ENCODE measurements around the gene NR2F1.
A peak's percentile ranks its signal among the peaks of the same experiment; 100 is the strongest.

Gene NR2F1

DNA sequence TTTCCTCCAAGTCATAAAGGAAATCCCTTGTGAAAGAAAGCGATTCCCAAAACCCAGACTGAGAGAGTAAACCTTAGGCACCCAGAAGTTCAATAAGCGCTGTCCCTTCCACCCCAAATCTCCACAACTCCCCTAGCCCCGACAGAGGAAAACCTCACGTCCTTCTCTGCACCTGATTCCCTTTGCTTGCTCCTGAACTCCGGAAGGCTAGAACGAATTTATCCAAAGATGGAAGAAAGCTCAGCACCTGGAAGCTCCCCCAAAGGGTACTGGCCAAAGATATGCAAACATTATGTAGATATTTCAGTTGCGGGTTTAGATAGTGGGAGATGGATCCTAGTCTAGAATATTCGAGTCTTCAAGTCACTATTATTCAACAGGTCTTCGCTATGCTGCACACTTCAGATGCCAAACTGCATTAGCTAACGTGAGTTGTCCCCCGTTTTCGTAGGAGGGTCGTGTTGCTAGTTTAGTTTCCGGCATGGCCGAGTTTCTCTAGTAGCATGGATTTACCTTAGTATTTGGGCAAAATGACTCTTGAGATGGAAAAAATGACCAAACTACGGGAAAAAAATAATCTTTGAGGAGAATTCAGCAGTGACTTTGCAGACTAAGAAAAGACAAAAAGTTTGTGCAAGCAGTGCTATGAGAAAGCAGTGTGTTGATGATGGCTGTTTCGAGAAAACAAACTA lies 27.7 kb downstream of the NR2F1 start:
- TF ChIP-seq, protein P1, sequence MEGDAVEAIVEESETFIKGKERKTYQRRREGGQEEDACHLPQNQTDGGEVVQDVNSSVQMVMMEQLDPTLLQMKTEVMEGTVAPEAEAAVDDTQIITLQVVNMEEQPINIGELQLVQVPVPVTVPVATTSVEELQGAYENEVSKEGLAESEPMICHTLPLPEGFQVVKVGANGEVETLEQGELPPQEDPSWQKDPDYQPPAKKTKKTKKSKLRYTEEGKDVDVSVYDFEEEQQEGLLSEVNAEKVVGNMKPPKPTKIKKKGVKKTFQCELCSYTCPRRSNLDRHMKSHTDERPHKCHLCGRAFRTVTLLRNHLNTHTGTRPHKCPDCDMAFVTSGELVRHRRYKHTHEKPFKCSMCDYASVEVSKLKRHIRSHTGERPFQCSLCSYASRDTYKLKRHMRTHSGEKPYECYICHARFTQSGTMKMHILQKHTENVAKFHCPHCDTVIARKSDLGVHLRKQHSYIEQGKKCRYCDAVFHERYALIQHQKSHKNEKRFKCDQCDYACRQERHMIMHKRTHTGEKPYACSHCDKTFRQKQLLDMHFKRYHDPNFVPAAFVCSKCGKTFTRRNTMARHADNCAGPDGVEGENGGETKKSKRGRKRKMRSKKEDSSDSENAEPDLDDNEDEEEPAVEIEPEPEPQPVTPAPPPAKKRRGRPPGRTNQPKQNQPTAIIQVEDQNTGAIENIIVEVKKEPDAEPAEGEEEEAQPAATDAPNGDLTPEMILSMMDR (IDR thresholded peaks at IDR 0.05), result no peak
- no peak for TF ChIP-seq ZFX (IDR thresholded peaks at IDR 0.05; ENCODE audit: borderline replicate concordance)
- no peak overlapping the region for H3K27ac ChIP-seq

- TF ChIP-seq, protein P1 (IDR thresholded peaks at IDR 0.05), result no peak
- TF ChIP-seq ZFX (IDR thresholded peaks at IDR 0.05; ENCODE audit: borderline replicate concordance), result no peak
- no peak overlapping the region for H3K27ac ChIP-seq
Measured at GRCh38 chr5:93611273-93611975, 28.4 kb downstream of the NR2F1 start.

DNA sequence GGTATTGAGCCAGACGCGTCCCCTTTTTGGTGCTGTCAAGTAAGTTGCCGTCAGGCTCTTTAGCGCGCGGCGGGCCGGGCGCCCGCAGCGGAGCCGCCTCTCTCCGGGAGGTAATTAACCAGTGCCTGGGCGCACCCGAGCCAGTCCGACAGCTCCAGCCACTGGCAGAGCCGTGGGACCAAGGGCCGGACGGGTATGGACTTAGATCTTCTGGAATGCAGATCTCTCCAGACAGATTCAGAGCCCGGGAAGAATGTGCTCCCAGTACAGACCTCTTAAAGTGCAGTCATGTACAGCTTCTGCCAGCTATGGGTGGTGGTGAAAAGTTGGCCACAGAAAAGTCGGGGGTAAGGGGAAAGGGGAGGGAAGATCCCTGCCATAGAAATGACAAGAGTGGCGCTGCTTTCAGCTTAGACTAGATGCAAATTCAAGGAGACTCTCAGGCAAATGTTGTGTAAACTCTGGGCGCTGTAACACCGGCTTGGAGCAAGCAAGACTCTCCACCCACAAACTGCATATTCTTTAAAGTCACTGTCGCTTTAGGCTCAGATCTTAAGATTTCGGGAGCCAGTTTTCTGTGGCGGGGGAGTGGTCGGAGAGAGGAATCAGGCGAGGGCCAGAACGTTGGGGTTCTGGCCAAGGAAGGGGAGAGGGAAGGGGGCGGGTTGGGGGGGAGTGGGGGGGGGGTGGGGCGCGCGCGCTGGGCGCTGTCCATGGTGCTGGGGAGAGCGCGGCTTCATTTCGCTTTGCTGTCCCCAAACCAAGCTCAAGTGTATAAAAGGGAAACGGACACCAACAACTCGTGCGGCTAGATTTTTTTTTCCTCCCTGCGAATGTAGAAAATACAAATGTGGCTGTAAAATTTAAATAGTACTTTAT lies 29.2 kb downstream of the NR2F1 start:
- TF ChIP-seq, protein P1 (IDR thresholded peaks at IDR 0.05), result no peak
- no peak for TF ChIP-seq ZFX (IDR thresholded peaks at IDR 0.05; ENCODE audit: borderline replicate concordance)
- no peak overlapping the region; the same call in 1 of the 2 replicates for H3K27ac ChIP-seq

- H3K27ac ChIP-seq, result no peak overlapping the region
Measured at GRCh38 chr5:93612855-93613243, 29.8 kb downstream of the NR2F1 start.

DNA sequence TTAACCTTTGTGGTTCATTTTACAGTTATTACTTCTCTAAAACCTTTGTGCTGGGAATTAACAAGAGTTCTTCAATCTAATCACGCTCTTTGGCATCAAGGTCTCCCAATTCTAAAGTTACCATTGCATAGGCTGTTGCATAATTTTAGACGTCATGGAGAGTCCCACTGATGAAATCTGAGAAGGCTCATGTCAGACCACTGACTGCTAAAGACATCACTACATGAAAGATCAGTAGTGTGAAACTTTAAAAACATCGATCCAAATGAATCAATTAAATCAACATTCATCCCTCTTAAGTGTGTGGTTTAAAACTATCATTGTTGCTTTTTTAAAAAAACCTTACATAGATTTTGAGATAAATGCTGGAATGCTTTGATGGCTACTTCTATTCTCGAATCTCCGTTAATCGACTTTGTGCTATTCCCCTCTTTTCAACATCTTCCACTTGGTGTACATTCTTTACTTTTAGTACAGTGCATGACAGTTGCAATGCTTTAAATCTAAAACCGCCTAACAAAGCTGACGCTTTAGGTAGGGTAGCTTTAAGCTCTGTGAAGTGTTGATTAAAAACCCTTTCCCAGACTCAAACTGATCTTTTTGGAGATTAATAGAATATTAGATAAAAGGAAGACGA lies 33.6 kb downstream of the NR2F1 start:
- TF ChIP-seq ZFX (IDR thresholded peaks at IDR 0.05; ENCODE audit: borderline replicate concordance), result no peak
- TF ChIP-seq, protein P1 (IDR thresholded peaks at IDR 0.05), result no peak

More at GRCh38 chr5:93612855-93613243, 29.8 kb downstream of the NR2F1 start:
- TF ChIP-seq ZFX (IDR thresholded peaks at IDR 0.05; ENCODE audit: borderline replicate concordance), result no peak
- TF ChIP-seq, protein P1 (IDR thresholded peaks at IDR 0.05), result no peak

GRCh38 chr5:93620487-93621326 lies 37.7 kb downstream of the NR2F1 start:
- TF ChIP-seq, protein P1 (IDR thresholded peaks at IDR 0.05), result peak; percentile 46
- no peak for TF ChIP-seq ZFX (IDR thresholded peaks at IDR 0.05; ENCODE audit: borderline replicate concordance)
- peak overlapping the region; percentile 78 for H3K27ac ChIP-seq

More for the DNA sequence above, 33.6 kb downstream of the NR2F1 start:
- no peak overlapping the region for H3K27ac ChIP-seq

Data from 22Rv1 (cell line).